HEK293T (cell line): ENCODE measurements around the gene MOK.

Source experiments
- FOXK2 ChIP-seq: fragments of 450-650 bp; IDR thresholded peaks from 2 replicates; pipeline ENCODE4 v1.6.1; 2016; ENCODE audit warnings: mild to moderate bottlenecking
- HDGF ChIP-seq: fragments of 450-650 bp; IDR thresholded peaks from 2 replicates; pipeline ENCODE4 v1.6.1; 2017; ENCODE audit warnings: antibody characterized with exemption, borderline replicate concordance
- NFRKB ChIP-seq: fragments of 450-650 bp; IDR thresholded peaks from 2 replicates; pipeline ENCODE4 v1.6.1; 2016; ENCODE audit warnings: mild to moderate bottlenecking, moderate library complexity
- TARDBP ChIP-seq: fragments of 450-650 bp; IDR thresholded peaks from 2 replicates; pipeline ENCODE4 v1.6.1; 2016

GRCh38 chr14:102182190-102182589, 122.8 kb downstream of the MOK start:
- TF ChIP-seq HDGF = no peak
- no peak for TF ChIP-seq TARDBP
- TF ChIP-seq NFRKB = no peak
- TF ChIP-seq FOXK2 = no peak
